ENCODE measurements around the gene DUSP2.

DNA sequence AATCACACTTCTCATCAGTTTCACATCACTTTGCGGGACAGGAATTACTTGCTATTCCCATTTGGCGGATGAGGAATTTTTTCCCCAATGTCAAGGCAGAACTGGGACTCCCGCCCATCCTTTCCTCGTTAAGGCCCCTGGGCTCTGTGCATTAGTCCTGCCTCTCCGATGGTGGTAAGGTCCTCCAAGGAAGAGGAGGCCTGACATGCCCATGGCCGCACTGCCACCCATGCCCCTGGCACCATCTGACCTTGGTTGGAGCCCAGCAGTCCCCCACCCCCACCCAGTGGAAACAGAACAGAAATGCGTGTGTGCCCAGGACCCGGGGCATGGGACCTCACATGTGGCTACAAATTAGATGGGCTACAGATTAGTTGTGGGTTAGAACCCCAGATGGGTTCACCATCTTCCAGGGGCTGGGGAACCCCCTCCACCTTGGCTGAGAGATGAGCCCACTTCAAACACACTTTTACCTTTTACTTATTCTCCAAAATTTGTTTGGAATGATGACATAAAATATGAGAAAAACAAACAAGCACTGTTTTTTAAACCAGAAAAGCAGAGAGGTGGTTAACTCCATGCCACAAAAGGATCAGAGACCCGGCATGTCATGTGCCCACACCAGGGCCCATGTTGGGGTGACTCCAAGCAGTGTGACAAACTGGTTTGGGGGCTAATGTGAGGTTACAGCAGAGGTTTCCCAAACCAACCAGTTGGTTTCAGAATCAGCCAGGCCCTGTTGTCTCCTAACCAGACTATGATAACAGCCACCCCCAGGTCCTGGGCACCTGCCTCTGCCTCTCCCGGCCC is 11.0 kb upstream of the DUSP2 start:
- TF ChIP-seq, protein P1, sequence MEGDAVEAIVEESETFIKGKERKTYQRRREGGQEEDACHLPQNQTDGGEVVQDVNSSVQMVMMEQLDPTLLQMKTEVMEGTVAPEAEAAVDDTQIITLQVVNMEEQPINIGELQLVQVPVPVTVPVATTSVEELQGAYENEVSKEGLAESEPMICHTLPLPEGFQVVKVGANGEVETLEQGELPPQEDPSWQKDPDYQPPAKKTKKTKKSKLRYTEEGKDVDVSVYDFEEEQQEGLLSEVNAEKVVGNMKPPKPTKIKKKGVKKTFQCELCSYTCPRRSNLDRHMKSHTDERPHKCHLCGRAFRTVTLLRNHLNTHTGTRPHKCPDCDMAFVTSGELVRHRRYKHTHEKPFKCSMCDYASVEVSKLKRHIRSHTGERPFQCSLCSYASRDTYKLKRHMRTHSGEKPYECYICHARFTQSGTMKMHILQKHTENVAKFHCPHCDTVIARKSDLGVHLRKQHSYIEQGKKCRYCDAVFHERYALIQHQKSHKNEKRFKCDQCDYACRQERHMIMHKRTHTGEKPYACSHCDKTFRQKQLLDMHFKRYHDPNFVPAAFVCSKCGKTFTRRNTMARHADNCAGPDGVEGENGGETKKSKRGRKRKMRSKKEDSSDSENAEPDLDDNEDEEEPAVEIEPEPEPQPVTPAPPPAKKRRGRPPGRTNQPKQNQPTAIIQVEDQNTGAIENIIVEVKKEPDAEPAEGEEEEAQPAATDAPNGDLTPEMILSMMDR (IDR thresholded peaks at IDR 0.05): no peak
- TF ChIP-seq POLR2A (IDR thresholded peaks at IDR 0.05): no peak

All from thyroid gland (tissue), 4 donors.